Astrocyte (in vitro differentiated cells and primary cell): Measurements from ENCODE around the gene SORD. TPM values are rescaled to one million over a fixed set of nuclear protein-coding genes. Genes with fewer than 3 reads are reported as not detected.
"Not testable (repeated sequence)": the region's sequence is repeated elsewhere in the genome, so short reads cannot be mapped to it uniquely, and the experiment has no call there.

Source experiments
- DNase-seq: peaks from one replicate; pipeline ENCODE4 v3.0.0-alpha.2; 2010; ENCODE audit warnings: low read depth
- FAIRE-seq: peaks from 2 replicates; lab custom pipeline; 2011; peaks lifted over from hg19 to GRCh38; lab: Jason Lieb, UNC
- H2AFZ ChIP-seq: 2 replicates; pipeline ENCODE4 v1.6.0; 2012; ENCODE audit warnings: low read depth, low read length, inconsistent platforms
- H3K27ac ChIP-seq: 2 replicates; pipeline ENCODE4 v1.5.1; 2011; ENCODE audit warnings: low read depth, low read length, inconsistent platforms
- H3K27me3 ChIP-seq: 2 replicates; pipeline ENCODE4 v1.6.0; 2011; ENCODE audit warnings: low read length, inconsistent platforms; ENCODE audit not compliant: insufficient read depth
- H3K36me3 ChIP-seq: 2 replicates; pipeline ENCODE4 v1.5.1; 2011; ENCODE audit warnings: low read length, inconsistent platforms; ENCODE audit not compliant: insufficient read depth
- H3K4me1 ChIP-seq: 2 replicates; pipeline ENCODE4 v1.5.1; 2011; ENCODE audit warnings: low read length, inconsistent platforms; ENCODE audit not compliant: insufficient read depth
- H3K4me2 ChIP-seq: 2 replicates; pipeline ENCODE4 v1.6.0; 2012; ENCODE audit warnings: low read length, inconsistent platforms
- H3K4me3 ChIP-seq: 2 replicates; pipeline ENCODE4 v1.5.1; 2011; ENCODE audit warnings: low read depth, mild to moderate bottlenecking, low read length, inconsistent platforms; ENCODE audit not compliant: insufficient read depth
- H3K79me2 ChIP-seq: 2 replicates; pipeline ENCODE4 v1.6.0; 2012; ENCODE audit warnings: mild to moderate bottlenecking, low read length, inconsistent platforms; ENCODE audit not compliant: insufficient read depth
- H3K9ac ChIP-seq: 2 replicates; pipeline ENCODE4 v1.6.0; 2012; ENCODE audit warnings: mild to moderate bottlenecking, low read length, inconsistent platforms
- H3K9me3 ChIP-seq: 2 replicates; pipeline ENCODE4 v1.5.1; 2012; ENCODE audit warnings: low read depth, mild to moderate bottlenecking, low read length, inconsistent platforms; ENCODE audit not compliant: insufficient read depth
- H4K20me1 ChIP-seq: 2 replicates; pipeline ENCODE4 v1.6.0; 2012; ENCODE audit warnings: low read length, inconsistent platforms; ENCODE audit not compliant: insufficient read depth
- H3K27ac Mint-ChIP-seq: one replicate; pipeline ENCODE4 v1.8.0; 2021; ENCODE audit warnings: mild to moderate bottlenecking, mixed read lengths; ENCODE audit not compliant: unreplicated experiment
- H3K27me3 Mint-ChIP-seq: one replicate; pipeline ENCODE4 v1.8.0; 2021; ENCODE audit warnings: low read depth, mixed read lengths; ENCODE audit not compliant: unreplicated experiment
- H3K36me3 Mint-ChIP-seq: one replicate; pipeline ENCODE4 v1.8.0; 2021; ENCODE audit warnings: low read depth, mixed read lengths; ENCODE audit not compliant: unreplicated experiment
- H3K4me1 Mint-ChIP-seq: one replicate; pipeline ENCODE4 v1.8.0; 2021; ENCODE audit warnings: low read depth, mixed read lengths; ENCODE audit not compliant: unreplicated experiment
- H3K4me3 Mint-ChIP-seq: one replicate; pipeline ENCODE4 v1.8.0; 2021; ENCODE audit warnings: mild to moderate bottlenecking, moderate library complexity, mixed read lengths; ENCODE audit not compliant: unreplicated experiment
- H3K9me3 Mint-ChIP-seq: one replicate; pipeline ENCODE4 v1.8.0; 2021; ENCODE audit warnings: mild to moderate bottlenecking, mixed read lengths; ENCODE audit not compliant: unreplicated experiment
- EZH2 ChIP-seq: IDR thresholded peaks from 2 replicates; pipeline ENCODE4 v1.6.1; 2012; ENCODE audit warnings: mild to moderate bottlenecking, low read length, inconsistent platforms; ENCODE audit not compliant: insufficient read depth
- total RNA-seq: library from RNA; stranded (reverse); gene quantifications from 2 replicates; pipeline ENCODE4 v1.2.1, GENCODE V29; 2021
- TF ChIP-seq, protein P1 (sequence below): IDR thresholded peaks from 2 replicates; pipeline ENCODE4 v1.5.1; 2011; ENCODE audit warnings: low read depth, mild to moderate bottlenecking, inconsistent platforms, low read length, moderate library complexity; ENCODE audit not compliant: insufficient read depth

Gene SORD
- total RNA-seq, 1 donor from 2014 or later: 26.2 TPM

DNA sequence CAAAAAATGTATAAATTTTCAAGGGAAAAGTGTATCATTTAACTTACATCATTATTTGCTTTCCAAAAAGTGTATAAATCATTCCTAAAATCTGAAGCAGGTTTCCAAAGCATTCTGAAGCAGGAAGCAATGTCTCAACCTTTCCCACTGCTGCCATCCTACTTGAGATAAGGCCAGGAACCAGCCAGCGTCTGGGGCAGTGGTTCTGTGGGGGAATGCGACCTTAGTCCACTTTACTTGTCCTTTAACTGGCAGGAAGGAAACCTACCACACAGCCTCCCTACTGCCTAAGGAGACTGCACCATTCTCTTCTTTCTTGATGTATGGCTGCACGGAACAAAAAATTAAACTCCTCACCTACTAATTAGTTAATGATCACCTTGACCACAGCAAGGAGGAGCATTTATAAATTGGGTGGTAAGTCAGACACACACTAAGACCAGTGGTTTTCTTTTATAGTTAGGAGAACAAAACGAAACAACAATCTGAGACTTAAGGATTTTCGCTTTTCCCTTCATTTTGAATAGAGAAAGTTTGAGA is 3.7 kb downstream of the SORD start:
- Mint-ChIP-seq H3K36me3 (peaks cover 11% of the 10 kb centered on the region), H3K4me1 (peaks cover 3% of the 10 kb centered on the region), H3K9me3 (peaks cover 7% of the 10 kb centered on the region), H3K27ac (no peak overlapping the region), H3K27me3 (no peaks in the 10 kb centered on the region), H3K4me3 (no peak overlapping the region)
- no peak overlapping the region for H3K4me3 ChIP-seq
- no peaks in the 10 kb centered on the region for H3K36me3 ChIP-seq
- TF ChIP-seq, protein P1, sequence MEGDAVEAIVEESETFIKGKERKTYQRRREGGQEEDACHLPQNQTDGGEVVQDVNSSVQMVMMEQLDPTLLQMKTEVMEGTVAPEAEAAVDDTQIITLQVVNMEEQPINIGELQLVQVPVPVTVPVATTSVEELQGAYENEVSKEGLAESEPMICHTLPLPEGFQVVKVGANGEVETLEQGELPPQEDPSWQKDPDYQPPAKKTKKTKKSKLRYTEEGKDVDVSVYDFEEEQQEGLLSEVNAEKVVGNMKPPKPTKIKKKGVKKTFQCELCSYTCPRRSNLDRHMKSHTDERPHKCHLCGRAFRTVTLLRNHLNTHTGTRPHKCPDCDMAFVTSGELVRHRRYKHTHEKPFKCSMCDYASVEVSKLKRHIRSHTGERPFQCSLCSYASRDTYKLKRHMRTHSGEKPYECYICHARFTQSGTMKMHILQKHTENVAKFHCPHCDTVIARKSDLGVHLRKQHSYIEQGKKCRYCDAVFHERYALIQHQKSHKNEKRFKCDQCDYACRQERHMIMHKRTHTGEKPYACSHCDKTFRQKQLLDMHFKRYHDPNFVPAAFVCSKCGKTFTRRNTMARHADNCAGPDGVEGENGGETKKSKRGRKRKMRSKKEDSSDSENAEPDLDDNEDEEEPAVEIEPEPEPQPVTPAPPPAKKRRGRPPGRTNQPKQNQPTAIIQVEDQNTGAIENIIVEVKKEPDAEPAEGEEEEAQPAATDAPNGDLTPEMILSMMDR: no peak
- no peak for TF ChIP-seq EZH2
- H3K27me3 ChIP-seq: no peaks in the 10 kb centered on the region
- H3K4me1 ChIP-seq: peaks cover 10% of the 10 kb centered on the region
- FAIRE-seq (no peak), DNase-seq (no peak)
- no peak overlapping the region for H3K9ac ChIP-seq
- H4K20me1 ChIP-seq: no peaks in the 10 kb centered on the region
- no peak overlapping the region for H3K27ac ChIP-seq
- H2AFZ ChIP-seq: no peak overlapping the region
- no peaks in the 10 kb centered on the region for H3K9me3 ChIP-seq
- no peaks in the 10 kb centered on the region for H3K79me2 ChIP-seq
- H3K4me2 ChIP-seq: peak overlapping the region; percentile 0

DNA sequence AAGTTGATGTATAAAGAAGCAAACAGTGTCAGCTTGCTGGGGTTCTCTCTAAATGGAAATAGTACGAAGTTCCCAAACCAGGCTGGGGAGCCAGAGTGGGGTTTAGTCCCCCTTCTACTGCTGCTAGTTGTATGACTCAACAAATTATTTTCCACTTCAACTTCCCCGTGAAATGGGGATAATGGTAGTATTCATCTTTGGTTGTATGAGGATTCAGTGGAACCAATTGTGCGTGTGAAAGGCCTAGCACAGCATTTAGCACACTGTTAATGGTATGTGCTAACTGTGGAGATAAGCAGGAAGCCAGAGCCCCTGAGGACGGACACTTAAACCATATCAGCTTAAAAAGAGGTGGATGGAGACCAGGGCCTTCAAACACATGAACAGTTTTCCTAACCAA is 4.2 kb downstream of the SORD start:
- H4K20me1 ChIP-seq: no peaks in the 10 kb centered on the region
- H3K36me3 ChIP-seq: no peaks in the 10 kb centered on the region
- H3K27ac ChIP-seq: no peak overlapping the region
- no peaks in the 10 kb centered on the region for H3K9me3 ChIP-seq
- H3K9me3 Mint-ChIP-seq: peaks cover 7% of the 10 kb centered on the region
- no peaks in the 10 kb centered on the region for H3K27me3 Mint-ChIP-seq
- H3K27ac Mint-ChIP-seq: no peak overlapping the region
- no peaks in the 10 kb centered on the region for H3K79me2 ChIP-seq
- peaks cover 3% of the 10 kb centered on the region for H3K4me1 Mint-ChIP-seq
- no peak overlapping the region for H3K4me3 Mint-ChIP-seq
- FAIRE-seq (no peak), DNase-seq (no peak)
- H3K36me3 Mint-ChIP-seq: peaks cover 11% of the 10 kb centered on the region
- H3K27me3 ChIP-seq: no peaks in the 10 kb centered on the region
- H3K4me3 ChIP-seq: no peak overlapping the region
- no peak overlapping the region for H2AFZ ChIP-seq
- no peak for TF ChIP-seq EZH2
- TF ChIP-seq, protein P1: no peak
- H3K9ac ChIP-seq: no peak overlapping the region
- H3K4me1 ChIP-seq: peaks cover 10% of the 10 kb centered on the region
- peak overlapping the region; percentile 0 for H3K4me2 ChIP-seq

DNA sequence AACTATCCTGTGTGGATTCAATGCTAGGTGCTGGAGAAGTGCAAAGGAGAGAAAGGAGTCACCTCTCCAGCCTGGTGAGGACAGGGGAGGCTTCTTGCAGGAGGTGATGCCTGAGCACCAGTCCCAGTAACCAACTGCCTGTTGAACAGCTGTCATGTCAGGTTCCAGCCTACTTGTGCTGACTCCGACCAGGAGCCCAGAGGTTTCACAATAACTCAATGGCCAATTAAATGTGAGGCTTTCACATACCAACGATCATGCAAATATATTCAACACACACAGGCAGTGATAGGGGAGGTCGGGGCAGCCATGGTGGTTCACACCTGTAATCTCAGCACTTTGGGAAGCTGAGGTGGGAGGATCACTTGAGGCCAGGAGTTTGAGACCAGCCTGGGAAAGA is 7.7 kb downstream of the SORD start:
- Histone ChIP-seq H4K20me1 (no peaks in the 10 kb centered on the region), H3K36me3 (no peaks in the 10 kb centered on the region), H3K4me3 (no peak overlapping the region), H3K27me3 (no peaks in the 10 kb centered on the region), H2AFZ (no peak overlapping the region), H3K4me1 (no peaks in the 10 kb centered on the region), H3K4me2 (no peak overlapping the region), H3K79me2 (no peaks in the 10 kb centered on the region), H3K9ac (no peak overlapping the region), H3K27ac (no peak overlapping the region), H3K9me3 (no peaks in the 10 kb centered on the region)
- Mint-ChIP-seq H3K27me3 (no peaks in the 10 kb centered on the region), H3K4me3 (no peak overlapping the region), H3K36me3 (peaks cover 13% of the 10 kb centered on the region), H3K9me3 (peaks cover 7% of the 10 kb centered on the region), H3K27ac (no peak overlapping the region), H3K4me1 (no peaks in the 10 kb centered on the region)
- FAIRE-seq (no peak), DNase-seq (no peak)
- no peak for TF ChIP-seq EZH2
- TF ChIP-seq, protein P1: no peak

DNA sequence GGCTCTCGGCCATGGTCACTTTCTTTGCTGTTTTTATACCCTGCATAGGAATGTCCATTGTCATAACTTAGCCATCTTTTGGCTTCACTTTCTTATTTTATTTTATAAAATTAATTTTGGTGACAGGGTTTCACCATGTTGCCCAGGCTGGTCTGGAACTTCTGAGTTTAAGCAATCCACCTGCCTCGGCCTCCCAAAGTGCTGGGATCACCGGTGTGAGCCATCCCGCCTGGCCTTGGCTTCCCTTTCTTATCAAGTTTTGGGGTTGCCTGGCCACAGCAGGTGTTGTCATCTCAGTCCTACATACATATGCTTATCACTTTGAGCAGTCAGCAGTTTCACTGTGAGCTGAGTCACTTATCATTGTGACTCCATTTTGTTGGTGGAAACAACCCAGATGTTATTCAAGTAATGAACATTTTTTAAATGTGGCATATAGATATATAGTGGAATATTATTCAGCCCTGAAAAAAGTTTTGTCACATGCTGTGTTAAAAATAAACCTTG is 8.6 kb downstream of the SORD start:
- H2AFZ ChIP-seq, H3K4me3 Mint-ChIP-seq, H4K20me1 ChIP-seq, H3K4me2 ChIP-seq, H3K27ac ChIP-seq, H3K9me3 ChIP-seq, H3K9me3 Mint-ChIP-seq, DNase-seq, H3K4me3 ChIP-seq, H3K27me3 Mint-ChIP-seq, H3K27ac Mint-ChIP-seq, H3K36me3 ChIP-seq, H3K27me3 ChIP-seq, H3K79me2 ChIP-seq, FAIRE-seq, H3K9ac ChIP-seq, H3K4me1 ChIP-seq, H3K4me1 Mint-ChIP-seq: not testable (repeated sequence)
- peaks cover 14% of the 10 kb centered on the region for H3K36me3 Mint-ChIP-seq
